GM18907 (cell line): Measurements from ENCODE around the gene PPP1CC.

Experiments used
- ATAC-seq: cut with Tn5 transposase; IDR thresholded peaks from one replicate; pipeline ENCODE4 v1.9.1; 2021; ENCODE audit warnings: mild to moderate bottlenecking, moderate library complexity; ENCODE audit not compliant: unreplicated experiment

PPP1CC gene

GRCh38 chr12:110689281-110690126 lies 53.2 kb downstream of the PPP1CC start:
- ATAC-seq: peak; percentile 56

- ATAC-seq: peak; percentile 24
These were observed 54.0 kb downstream of the PPP1CC start, which contains the start of gene HVCN1 for GRCh38 chr12:110688446-110689280. HVCN1 (minus strand) TSS chr12:110689115; CDS start chr12:110683245, 5,870 bp downstream.

GRCh38 chr12:110687396-110688169 lies 55.1 kb downstream of the PPP1CC start:
- no peak for ATAC-seq

GRCh38 chr12:110686294-110686903 lies 56.3 kb downstream of the PPP1CC start:
- no peak for ATAC-seq

- no peak for ATAC-seq
These were observed 58.3 kb downstream of the PPP1CC start for GRCh38 chr12:110684312-110684836.

- ATAC-seq: no peak
These were observed 58.8 kb downstream of the PPP1CC start for GRCh38 chr12:110683888-110684287.

- ATAC-seq: no peak
These were observed 62.7 kb downstream of the PPP1CC start for GRCh38 chr12:110680032-110680431.

GRCh38 chr12:110679201-110679600 lies 63.5 kb downstream of the PPP1CC start:
- ATAC-seq: no peak

GRCh38 chr12:110677982-110678381 lies 64.7 kb downstream of the PPP1CC start:
- peak; percentile 8 for ATAC-seq

GRCh38 chr12:110677206-110677911 lies 65.3 kb downstream of the PPP1CC start:
- ATAC-seq: peak; percentile 76

- no peak for ATAC-seq
These were observed 66.5 kb downstream of the PPP1CC start for GRCh38 chr12:110676171-110676570.

- ATAC-seq: peak; percentile 51
These were observed 72.5 kb downstream of the PPP1CC start for GRCh38 chr12:110670161-110670701.
